CD4-positive, alpha-beta T cell treated with Interleukin-2 at 100 ng/mL for 4 hours (primary cell): Measurements from ENCODE around the gene MIS18A.
A peak's percentile ranks its signal among the peaks of the same experiment; 100 is the strongest.
"Not testable (repeated sequence)": the region's sequence is repeated elsewhere in the genome, so short reads cannot be mapped to it uniquely, and the experiment has no call there.

ENCODE experiments used
- DNase-seq: peaks from one replicate; pipeline ENCODE4 v3.0.0-alpha.2; 2020; ENCODE audit warnings: low spot score

Gene MIS18A

DNA sequence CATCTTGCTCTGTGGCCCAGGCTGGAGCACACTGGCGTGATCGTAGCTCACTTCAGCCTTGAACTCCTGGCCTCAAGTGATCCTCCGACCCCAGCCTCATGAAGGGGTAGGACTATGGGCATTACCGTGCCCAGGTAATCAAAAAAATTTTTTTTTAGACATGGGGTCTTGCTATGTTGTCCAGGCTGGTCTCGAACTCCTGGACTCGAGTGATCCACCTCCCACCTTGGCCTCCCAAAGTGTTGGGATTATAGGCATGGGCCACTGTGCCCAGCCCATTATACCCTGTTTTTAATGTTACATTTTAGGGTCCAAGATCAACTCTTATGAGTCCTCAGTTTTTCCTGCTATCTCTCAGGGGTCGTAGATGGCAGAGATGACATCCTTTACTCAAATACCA, 26.1 kb upstream of the MIS18A start:
- no peak for DNase-seq

DNA sequence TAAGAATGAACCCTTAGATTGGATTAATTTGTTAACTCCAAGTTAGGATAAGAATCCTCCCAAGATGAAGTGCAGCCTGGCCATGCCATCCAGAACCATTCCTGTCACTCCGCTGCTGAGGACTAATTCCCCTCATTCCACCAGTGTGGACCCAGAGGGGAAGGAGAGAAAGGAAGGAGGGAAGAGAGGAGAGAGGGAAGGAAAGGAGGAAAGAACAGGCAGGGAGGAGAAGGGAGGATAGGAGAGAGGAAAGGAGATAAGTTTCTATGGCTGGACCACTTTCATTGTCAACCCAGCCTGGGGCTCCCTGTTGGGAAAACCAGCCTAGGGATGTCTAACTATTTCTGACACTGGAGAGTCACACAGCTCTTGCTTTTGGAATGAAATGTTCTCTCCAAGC, 24.5 kb upstream of the MIS18A start:
- no peak for DNase-seq

DNA sequence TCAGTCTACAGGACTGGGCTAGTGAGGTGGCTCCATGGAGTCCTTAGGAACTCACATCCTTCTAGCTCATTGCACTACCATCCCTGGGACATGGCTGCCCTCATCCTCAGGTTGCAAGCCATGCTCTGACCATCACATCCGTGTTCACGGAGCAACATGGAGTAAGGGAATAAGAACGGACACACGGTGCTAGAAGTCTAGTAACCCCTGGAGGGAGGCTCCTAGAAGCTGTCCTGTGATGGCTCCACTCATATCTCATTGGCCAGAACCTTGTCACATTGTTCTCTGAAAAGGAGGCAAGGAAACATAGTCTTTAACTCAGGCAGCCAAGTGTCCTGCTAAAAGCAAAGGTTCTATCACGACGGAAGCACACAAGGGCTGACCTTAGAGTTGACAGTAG, 23.7 kb upstream of the MIS18A start:
- DNase-seq, result no peak

DNA sequence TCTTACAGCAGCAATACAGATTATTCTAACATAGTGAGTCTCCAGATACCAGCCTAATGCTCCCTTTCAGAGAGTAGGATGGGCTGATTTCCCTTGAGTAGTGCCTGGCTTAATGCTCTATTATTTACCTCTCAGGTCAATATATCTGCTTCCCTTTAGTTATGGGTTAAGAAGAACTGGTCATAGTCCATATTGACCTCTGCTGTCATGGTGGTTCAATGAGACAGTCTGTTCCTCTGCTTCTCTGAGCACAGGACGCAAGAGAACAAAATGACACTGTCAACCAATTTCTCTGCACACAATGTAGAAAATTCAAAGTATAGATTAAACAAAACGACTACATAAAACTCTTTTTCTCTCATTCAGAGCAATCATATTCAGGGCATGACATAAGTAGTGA, 22.7 kb upstream of the MIS18A start:
- no peak for DNase-seq

DNA sequence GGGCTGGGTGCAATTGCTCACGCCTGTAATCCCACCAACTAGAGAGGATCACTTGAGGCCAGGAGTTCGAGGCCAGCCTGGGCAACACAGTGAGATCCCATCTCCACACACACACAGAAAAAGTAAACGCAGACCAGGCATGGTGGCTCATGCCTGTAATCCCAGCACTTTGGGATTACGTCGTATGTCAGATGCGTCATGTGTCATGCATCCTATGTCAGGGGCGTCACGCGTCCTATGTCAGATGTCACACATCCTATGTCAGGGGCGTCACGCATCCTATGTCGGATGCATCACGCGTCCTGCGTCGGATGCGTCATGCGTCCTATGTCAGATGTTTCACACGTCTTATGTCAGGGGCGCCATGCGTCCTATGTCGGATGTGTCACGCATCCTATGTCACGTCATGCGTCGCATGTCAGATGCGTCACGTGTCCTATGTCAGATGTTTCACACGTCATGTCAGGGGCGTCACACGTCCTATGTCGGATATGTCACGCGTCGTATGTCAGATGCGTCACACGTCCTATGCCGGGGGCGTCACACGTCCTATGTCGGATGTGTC, 21.4 kb upstream of the MIS18A start:
- no peak for DNase-seq

DNA sequence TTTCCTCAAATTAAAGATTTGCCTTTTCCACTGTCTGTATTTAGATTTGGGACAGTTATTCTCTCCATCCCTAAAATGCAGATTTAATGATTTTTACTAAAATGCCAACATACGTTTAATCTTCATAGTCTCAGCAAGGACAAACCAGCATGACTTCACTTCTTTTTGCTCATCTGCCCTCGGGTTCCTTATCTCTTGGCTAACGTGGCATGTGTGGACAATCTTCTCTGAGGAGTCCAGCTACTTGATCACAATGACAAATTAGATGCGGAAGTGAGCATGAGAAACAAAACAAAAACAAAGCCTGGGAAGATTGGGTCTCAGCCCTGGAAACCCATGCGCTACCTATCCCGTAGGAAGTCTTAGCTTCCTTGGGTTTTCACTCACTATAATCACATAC, 20.8 kb upstream of the MIS18A start:
- DNase-seq, result no peak

DNA sequence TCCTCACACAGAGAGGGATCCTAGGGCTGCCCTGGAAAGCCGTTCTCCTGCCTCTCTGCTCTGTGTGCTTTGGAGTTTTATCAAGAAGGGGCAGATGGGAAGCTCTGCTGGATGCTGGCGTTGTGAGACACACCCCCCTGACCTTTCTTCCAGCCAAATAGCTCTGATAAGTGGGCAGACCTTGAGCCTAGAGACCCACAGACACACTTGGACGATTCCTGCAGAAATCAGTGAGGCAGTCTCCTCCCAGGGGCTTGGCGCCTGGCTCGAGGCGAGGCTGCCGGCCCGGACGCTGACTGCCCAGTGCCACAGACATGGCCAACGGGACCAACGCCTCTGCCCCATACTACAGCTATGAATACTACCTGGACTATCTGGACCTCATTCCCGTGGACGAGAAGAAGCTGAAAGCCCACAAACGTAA, 19.8 kb upstream of the MIS18A start, which contains the start of gene MRAP:
TSS of gene MRAP (plus strand) at position 198 of the 424 bp plus-strand sequence. CDS start at position 315, 117 bp downstream.
- DNase-seq, result no peak

DNA sequence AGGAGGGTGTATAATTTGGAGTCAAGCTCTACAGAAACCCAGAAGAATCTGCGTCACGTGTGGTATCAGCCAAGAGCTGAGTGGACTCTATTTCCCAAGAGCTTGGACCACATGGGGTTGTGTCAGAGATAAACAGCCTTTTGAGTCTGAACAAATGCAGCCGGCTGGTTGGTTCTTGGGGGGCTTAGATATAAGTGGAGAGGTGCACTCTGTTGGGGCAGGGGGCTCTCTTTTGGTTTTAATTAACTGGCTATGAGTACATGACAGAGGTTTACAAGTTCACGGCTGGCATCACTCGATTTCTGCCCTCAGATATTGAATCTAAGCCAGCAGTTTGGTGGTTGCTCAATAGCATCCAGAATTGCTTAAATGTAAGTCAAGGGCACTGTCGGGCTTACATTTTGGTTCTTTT, 19.3 kb upstream of the MIS18A start:
- DNase-seq, result no peak

DNA sequence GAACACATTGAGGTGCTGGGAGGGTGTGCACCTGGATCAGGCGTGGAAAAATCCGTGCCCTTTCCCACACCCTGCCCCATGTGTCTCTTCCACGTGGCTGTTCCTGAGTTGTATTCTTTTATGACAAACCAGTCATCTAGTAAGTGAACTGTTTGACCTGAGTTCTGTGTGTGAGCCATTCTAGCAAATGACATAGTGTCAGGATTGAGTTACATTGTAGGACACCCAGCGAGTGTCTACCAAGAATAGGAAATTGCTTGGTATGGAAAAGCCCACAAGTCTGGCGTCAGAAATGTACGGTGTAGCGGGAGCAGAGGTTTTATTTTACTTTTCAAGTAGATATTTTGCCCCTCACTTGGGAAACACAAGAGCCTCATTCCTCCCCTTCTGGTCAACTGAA, 18.6 kb upstream of the MIS18A start:
- DNase-seq, result no peak

DNA sequence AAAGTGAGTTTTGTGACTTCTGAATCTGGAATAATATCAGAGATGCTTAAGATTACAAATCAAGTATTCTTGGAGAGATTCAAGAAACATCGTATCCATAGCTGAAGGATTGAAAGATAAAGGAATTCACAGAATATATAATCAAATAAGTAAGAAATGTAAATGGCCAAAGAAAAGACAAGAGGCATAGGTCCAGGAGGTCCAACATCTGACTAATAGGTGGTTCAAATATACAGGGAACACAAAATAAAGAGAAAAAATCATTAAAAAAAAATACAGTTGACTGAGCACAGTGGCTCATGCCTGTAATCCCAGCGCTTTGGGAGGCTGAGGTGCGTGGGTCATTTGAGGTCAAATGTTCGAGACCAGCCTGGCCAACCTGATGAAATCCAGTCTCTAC, 6.6 kb upstream of the MIS18A start:
- no peak for DNase-seq

DNA sequence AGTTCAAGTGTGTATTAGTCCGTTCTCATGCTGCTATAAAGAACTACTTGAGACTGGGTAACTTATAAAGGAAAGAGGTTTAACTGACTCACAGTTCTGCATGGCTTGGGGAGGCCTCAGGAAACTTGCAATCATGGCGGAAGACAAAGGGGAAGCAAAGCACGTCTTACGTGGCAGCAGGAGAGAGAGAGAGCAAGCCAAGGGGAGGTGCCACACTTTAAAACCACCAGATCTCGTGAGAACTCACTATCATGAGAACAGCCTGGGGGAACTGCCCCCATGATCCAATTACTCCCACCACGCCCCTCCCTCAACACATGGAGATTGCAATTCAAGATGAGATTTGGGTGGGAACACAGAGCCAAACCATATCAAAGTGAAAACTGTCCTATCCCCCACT, 4.1 kb upstream of the MIS18A start:
- no peak for DNase-seq

DNA sequence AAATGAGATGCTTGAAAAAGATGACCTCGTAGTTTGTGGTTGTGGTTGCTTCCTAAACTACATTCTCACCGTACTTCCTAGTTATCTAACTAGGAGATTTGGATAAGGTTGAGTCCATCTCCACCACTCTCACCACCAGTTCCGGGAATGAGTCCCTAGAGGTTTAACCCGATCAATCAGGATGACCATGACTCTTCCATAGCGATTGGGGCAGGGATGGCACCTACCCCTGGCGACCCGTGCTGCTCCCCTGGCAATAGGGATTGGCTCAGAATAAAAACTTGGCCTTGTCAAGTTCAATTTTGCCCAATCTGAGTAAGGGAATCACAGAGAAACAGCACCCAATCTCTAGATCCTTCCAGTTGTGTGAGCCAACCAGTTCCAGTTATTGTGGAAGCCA, 2.7 kb upstream of the MIS18A start:
- DNase-seq, result no peak

DNA sequence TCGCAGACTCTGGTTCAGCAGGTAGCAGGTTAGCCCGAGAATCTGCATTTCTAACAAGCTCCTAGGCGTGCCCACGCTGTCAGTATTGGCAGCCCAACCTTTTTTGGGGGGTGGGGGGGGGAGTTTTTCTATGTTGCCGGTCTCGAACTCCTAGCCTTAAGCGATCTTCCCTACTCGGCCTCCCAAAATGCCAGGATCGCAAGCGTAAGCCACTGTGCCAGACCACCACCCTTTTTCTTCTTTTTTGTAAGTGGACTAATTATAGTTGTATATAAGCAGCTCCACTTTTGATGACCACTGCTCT, 480 bp upstream of the MIS18A start:
- no peak for DNase-seq

DNA sequence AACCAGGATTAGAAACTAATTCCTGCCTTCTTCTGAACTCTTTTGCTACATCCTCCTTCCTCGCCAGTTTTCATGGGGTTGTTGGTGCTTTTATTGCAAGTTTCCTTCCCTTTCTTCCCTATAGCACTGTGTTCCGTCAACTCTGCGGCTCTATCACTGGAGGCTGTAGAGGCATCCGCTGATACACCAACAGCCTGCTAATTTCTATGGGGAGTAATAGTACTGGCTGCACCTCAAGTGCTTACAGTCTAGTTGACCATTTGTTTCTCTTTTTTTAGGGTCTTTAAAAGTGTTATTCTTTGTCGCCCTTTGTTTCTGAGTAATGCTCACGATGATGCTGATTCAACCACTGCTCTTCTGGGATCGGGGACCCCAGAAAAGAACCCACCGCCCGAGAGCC, 746 bp downstream of the MIS18A start:
- DNase-seq, result no peak

DNA sequence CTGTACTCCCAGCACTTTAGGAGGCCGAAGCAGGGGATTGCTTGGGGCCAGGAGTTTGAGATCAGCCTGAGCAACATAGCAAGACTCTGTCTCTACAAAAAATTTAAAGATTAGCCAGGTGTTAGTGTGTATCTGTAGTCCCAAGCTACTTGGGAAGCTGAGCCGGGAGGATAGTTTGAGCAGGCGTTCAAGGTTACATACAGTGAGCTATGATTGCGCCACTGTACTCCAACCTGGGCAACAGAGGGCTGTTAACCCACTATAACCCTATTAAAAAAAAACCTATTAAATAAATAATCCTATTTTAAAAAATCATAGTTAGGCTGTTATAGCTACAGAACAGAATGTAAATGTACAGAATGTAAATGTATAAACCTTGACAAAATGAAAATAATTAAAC, 2.2 kb downstream of the MIS18A start:
- DNase-seq, result no peak

DNA sequence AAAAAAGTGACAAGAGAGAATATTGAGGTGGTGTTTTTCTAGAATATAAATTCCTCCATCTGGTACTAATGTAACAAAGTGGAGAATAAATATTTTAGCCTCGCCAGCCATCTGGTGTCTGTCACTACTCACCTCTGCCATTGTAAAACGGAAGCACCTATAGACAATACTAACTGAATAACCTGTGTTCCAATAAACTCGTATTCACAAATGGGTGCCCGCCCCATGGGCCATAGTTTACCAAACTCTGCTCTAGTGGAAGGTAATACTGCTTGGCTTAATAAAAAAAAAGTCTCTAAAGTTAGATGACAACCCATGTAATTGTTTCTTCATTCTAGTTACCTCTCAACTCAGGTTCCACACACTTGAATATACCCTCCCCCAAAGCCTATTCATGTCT, 8.1 kb downstream of the MIS18A start:
- no peak for DNase-seq

DNA sequence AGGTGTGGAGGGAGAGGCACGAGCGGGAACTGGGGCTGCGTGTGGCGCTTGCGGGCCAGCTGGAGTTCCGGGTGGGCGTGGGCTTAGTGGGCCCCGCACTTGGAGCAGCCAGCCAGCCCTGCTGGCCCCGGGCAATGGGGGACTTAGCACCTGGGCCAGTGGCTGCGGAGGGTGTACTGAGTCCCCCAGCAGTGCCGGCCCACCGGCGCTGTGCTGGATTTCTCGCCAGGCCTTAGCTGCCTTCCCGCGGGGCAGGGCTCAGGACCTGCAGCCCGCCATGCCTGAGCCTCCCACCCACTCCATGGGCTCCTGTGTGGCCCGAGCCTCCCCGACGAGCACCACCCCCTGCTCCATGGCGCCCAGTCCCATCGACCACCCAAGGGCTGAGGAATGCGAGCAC, 13.5 kb downstream of the MIS18A start:
- DNase-seq, result not testable (repeated sequence)

DNA sequence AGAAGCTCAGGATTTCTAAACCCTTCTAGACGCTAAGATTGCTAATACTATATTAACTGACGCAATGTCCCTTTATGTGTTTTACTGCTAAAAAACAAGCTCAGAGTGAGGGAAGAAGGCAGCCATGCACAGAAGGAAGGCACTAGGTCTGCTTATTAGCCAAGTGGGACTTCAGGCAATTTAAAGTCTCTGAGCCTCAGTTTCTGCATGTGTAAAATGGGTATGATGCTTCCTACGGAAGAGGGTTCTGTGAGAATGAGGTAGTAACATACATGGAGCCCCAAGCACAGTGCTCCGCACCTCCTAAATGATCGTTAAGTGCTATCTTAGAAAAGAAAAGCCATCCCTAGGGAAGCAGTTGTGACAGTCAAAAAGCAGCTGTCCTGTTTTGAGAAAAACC, 16.9 kb downstream of the MIS18A start:
- DNase-seq, result no peak

DNA sequence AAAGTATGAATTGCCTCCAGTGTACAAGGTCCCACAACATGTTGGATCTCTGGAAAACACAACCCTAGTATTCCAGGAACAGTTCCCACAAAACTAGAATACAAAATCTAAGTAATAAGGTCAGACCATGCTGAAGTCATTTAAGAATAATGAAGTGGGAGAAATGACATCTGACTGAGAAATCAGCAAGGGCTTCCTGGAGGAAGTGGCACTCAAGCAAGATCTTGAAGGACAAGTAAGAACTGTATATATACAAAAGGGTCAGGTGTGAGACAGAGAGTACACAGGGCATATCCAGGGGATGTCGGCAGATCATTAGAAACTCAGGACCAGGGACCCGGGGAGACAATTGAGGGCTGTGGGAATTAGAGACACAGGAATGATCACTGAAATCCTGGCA, 18.7 kb downstream of the MIS18A start:
- DNase-seq, result no peak

DNA sequence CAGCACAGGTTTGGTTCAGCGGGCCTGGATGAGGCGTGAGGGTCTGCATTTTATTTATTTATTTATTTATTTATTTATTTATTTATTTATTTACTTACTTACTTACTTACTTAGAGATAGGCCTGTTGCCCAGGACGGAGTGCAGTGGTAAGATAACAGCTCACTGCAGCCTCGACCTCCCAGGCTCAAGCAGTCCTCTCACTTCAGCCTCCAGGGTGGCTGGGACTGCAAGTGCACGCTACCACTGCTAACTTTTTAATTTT, 20.1 kb downstream of the MIS18A start:
- DNase-seq, result not testable (repeated sequence)

DNA sequence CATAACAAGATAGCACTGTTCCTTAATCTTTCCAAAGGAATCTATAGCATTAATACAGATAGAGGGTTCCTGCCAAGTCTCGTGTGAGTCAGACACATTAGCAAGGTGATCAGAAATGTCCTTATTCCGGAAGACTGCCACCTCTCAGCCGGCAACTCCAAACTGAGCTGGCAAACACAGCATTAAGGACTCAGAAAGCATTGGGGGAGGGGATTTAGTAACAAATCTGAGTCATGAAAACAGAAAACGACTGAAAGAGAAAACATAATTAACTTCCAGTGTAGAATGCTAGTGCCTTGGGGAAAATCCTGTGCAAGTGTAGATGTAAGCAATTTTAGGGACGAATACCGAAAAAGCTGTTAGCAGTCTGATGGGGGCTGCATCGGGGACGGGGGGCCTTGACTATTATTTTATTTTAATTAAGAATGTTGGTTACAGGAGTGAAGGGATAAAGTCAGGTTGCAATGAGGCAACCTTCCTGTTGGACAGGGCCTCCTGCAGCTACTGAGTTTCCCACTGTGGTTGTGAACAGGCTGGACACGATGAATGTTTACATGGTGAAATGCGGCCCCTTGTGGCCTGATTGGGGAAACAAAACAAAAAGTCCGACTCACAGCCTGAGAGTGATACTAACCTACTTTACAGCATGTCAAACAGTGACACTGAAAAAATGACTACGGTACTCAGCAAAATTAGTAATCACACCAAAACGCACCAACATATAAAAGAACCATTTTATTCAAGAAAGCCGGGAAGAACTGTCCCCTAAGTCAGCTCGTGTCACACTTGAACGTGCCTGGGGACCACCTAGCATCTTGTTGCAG, 20.7 kb downstream of the MIS18A start:
- DNase-seq, result peak; percentile 14

DNA sequence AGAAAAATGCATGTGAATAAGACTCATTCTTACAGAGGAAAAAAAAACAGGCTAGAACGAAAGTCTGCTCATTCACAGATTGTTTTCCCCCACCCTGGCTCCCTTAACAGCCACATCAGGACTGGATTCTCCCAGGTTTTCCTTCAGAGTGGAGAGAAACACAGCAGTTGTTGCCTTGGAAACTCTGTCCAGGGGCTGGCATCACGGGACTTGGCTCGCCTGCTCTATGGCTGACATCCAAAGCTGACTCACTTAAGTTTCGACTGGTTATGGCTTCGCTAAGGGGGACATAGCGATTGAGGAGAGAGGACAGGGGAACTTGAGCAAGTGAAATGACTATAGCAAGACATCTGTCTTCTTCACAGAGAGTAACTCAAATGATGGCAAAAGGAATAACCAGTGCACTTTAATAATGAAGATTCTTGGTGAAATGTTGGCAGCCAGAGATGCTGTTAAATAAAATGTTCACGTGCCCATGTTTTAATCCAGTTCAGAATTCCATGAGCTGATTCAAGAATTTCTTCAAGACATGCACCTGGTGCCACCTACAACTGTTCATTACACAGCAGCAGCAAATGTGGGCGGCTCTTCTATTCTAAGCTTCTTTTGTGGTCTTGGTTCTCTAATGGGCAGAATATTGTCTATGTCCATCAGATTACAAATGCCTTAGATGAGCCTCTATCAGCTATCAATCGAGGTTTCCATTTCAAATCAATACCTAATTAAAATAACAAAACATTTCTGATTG, 21.8 kb downstream of the MIS18A start:
- DNase-seq, result no peak

DNA sequence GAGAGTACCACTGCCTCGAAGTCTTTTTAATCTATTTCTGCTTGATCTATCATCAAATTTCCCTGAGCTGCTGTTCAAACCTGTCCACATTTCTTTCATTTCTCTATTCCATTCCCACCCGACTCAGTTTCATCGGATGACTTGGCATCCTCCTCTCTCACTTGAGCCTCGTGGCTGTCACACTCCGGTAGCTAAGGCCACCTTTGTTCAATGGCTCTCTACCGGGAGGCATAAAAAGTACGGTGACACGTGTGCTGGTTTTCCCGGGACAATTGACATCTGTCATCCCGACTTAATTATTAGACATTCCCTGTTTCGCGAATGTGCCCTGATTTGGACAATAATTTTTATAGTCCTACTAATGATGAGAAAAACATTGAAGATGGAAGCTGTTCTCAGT, 22.6 kb downstream of the MIS18A start:
- no peak for DNase-seq

DNA sequence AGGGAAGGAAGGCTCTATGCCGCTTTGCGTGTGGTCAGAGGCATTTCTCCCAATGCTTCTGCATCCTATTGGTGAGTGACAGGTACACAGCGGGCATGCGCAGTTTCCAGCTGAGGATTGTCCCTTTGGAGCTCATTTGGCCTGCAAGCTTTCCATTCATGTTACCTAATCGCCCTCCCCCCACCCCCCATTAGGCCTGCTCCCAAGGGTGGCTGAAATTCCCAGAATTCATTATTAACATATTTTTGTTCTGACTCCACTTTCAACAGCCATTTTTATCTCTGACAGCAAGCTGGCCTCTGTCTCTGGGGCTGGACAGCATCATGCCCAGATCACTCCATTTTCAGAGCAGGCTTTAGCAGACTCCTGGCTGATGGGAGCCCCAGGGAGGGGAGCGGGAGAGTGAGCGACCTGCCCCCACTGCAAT, 25.6 kb downstream of the MIS18A start:
- no peak for DNase-seq
